Activated CD8-positive, alpha-beta memory T cell treated with anti-CD3 and anti-CD28 coated beads, Interleukin-2, amount 50 U/mL, for 24 hours (primary cell): Measurements from ENCODE around the gene DACH2.
"Not testable (repeated sequence)": the region's sequence is repeated elsewhere in the genome, so short reads cannot be mapped to it uniquely, and the experiment has no call there.

ENCODE experiments used
- DNase-seq: peaks from one replicate; pipeline ENCODE4 v3.0.0-alpha.2; 2020; ENCODE audit errors: extremely low read depth

DACH2 gene

DNA sequence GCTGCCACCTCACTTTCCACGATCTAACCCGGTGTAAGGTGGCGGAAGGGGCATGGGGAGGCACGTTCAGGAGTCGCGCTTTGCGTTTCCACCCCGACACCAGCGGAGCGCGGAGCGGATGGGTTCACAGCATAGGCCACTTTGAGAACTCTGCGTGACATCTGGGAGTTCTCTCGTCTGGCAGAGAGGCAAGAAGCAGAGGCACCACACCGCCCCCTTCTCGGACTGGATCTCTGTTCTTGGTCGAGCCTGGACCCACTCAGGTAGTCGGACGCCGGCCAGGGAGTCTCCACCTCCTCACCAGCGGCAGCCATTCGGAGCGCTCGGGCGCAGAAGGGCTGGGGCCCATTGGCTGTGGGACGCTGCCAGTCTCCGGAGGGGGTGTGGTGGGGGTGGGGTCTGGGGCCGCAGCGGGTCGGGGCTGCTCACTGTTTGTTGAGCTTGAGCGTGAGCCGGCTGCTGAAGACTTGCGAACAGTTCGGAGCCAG is at the start of gene DACH2:
Gene DACH2, plus strand, starts transcription at position 428 of the 488 bp plus-strand sequence.
- DNase-seq: no peak

DNA sequence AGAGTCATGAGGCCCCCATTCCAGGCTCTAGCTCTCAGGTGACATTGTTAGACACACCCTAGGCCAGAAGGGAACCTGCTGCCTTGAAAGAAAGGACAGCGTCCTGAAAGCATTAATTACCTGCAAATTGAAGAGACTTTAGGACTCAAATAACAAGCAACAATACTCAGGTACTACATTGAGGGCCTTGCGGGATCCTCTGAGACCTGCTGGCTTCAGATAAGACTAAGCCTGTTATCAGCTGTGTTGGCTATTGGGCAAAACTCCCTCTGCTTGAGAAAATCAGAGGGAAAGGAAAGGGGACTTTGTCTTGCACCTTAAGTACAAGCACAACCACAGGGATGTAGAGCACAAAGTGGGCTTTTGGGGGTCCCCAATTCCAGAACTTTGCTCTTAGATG is 45.9 kb upstream of the DACH2 start:
- no peak for DNase-seq

DNA sequence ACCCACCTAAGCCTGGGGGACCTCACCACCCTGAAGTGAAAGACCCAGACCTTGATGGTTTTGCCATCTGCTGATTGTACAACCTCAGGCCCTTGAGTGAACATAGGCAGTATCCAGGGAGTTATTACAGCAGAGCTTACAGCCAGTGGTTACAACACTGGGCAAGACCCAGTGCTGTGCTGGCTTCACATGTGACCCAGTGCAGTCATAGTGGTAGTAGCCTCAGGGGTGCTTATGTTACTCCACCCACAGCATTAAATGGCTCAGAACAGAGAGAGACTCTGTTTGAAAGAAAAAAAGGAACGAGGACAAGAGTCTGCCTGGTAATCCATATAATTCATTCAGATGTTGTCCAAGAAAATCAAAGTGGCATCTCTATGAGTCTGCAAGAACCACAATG is 45.2 kb upstream of the DACH2 start:
- DNase-seq: no peak

DNA sequence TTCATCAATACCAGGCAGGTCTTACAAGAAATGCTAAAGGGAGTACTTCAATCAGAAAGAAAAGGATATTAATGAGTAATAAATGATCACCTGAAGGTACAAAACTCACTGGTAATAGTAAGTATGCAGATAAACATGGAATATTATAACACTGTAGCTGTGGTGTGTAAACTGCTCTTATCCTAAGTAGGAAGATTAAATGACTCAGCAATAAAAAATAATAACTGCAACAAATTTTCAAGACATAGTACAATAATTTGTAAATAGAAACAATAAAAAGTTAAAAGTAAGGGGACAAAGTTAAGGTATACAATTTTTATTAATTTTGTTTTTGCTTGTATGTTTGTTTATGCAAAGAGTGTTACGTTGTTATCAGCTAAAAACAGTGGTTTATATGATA is 43.7 kb upstream of the DACH2 start:
- no peak for DNase-seq

DNA sequence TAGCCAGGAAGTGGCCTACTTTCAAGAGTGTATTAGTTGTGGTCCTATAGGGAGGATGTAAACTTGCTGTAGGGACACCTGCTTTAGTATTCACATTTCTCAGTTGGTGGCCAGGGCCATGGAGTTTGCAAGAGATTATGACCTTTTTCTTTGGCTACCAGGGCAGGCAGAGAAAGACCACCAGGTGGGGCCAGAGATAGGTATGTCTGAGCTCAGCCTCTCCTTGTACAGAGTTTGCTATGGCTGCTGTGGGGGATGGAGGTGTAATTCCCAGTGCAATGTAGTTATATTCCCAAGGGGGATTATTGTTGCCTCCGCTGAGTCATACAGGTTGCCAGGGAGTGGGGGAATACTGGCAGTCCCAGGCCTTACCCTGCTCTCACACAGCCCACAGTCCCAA is 26.3 kb upstream of the DACH2 start:
- DNase-seq: no peak

DNA sequence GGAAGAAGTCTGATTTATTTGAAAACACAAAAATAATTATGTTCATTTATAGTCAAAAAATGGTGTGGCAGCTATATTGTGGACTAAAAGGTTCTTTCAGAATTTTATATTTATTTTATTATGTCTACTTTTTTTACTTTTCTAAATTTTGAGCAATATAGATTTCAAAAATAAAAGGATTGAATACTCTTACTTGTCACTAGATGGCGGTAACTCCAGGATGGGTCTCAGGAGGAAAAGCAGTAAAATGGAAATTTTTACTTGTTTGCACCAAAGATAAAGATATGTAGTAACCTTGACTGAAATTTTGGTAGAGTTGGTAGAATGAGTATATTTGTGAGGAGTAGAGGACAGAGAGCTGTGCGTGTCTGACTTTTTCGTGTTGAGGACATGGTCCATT is 14.5 kb upstream of the DACH2 start:
- DNase-seq: no peak

DNA sequence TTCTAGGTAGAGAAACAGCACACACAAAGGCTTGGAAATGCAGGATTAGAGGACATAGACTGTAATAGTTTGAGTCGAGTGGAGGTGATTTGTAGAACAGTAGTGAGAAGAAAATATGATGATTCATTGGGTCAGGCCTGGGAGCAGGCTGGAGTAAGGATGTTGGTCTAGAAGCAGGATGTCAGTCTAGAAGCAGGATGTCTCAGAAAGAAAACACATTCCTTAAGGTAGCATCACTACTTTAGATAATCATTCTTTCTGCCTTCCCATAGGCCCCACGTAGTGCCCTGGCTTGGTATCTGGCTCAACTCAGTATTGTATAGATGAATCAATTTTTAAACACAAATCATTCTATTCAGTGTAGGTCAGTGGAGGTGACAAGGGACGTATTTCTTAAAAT is 11.2 kb upstream of the DACH2 start:
- DNase-seq: no peak

DNA sequence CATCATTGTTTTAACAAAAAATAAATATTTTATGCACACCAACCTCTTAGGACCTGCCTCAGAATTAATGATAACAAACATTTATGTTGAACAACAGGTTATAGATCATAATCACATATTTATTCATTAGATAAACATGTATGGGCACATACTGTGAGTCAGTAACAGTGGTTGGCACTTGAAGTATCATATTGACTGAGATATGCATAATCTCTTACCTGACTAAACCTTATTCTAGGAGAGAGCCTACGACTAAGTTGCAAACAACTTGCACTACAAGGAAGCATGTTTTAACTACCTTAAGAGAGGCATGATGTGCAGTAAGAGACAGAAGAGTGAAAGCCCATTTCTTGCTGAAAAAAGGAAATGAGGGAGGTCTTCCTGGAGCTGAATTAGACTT is 6.5 kb upstream of the DACH2 start:
- no peak for DNase-seq

DNA sequence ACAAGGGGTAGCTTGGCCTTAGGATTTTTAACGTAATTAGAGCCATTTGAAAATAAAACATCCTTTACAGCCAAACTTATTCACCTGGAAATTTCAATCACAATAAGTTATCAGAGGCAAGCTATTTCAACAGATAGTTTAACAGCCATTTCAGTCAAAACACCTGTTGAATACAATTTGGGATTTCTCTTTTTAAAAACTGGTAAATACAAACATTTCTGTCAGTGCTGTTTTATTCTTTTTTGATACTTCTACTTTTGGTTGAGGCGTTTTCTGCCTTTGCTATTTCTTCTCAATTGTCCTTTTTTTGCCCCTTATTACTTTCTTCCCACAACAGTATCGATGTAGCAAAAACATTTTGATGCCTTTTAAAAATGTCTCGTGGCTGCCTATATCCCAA is 2.1 kb upstream of the DACH2 start:
- no peak for DNase-seq

DNA sequence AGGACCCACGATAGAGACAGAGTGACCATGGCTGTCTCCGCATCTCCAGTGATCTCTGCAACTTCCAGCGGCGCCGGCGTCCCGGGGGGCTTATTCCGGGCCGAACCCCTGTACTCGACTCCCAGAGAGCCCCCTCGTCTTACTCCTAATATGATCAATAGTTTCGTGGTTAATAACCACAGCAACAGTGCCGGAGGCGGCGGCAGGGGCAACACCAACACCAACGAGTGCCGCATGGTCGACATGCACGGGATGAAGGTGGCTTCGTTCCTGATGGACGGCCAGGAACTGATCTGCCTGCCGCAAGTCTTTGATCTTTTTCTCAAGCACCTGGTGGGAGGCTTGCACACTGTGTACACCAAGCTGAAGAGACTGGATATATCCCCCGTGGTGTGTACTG is 343 bp downstream of the DACH2 start:
- no peak for DNase-seq

DNA sequence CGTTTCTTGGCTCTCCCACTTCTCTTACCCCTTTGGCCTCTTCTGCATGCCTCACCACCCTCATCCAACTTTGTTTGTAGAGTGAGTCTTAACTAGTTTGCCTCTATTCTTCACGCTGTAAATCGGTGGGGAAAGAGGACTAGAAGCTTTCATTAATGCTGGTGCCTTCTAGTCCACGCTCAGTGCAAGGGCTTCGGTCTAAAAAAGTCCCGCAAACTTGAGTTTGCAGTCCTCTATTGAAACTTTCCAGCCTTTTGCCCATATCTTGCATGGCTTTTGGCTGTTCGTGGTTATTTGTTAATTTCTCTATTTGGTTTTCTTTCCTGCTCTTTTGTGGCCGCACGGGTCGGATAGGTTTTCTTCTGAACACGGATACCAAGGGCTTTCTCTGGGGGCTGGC is 868 bp downstream of the DACH2 start:
- DNase-seq: no peak

DNA sequence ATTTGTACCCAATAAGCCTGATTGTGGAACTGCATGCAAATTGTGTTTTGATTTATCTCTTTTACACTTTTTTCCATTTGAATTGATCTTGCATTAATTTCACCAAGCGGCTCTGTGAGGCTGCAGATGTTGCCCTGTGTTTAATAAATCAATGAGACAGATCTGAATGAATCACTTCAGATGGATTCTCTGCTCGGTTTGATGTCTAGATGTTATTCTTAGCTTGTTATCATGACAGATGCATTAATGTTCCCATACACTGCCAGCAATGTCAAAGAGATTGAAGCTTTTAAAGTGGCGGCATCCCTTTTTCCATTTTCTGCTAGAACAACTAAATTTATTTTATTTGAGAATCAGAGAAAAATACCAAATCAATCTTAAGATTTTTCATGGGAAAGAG is 6.3 kb downstream of the DACH2 start:
- DNase-seq: no peak

DNA sequence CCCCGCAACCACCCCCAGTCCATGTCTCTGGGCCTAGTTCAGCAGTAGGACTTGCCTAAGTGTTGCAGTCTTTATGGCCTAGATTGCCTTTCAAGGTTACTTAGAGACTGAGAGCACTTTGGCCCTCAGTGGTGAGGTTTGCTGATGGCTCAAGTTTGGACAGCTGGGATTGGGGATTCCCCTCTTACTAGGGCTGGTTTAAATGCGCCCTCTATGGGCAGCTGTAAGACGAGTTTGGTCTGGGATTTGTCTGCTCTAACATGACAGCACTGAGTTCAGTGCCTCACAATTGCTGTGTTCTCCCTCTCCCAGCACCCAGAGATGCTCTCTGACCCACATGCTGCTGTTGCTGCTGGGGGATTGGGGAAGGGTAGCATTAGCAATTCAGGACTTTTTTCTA is 23.1 kb downstream of the DACH2 start:
- DNase-seq: no peak

DNA sequence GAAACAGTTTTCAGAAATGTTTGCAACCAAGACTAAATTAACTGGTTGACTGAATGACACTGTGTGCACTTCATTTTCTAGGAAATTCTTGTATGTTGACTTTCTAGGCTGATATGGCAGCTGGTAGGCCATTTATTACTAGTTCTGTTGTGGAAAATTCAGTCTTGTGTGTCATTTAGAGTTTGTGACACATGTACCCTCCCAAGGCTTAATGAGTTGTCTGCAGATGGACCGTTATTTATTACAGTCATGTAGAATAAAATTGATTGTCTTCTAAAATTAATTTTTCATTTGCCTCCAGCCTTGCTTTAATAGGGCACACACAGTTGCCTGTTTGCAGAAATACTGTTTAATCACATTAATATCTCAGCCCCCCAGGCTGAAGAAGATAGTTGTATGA is 30.7 kb downstream of the DACH2 start:
- no peak for DNase-seq

DNA sequence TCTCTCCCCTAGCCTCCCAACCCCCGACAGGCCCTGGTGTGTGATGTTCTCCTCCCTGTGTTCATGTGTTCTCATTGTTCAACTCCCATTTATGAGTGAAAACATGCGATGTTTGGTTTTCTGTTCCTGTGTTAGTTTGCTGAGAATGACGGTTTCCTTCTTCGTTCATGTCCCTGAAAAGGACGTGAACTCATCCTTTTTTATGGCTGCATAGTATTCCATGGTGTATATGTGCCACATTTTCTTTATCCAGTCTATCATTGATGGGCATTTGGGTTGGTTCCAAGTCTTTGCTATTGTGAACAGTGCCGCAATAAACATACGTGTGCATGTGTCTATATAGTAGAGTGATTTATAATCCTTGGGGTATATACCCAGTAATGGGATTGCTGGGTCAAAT is 33.1 kb downstream of the DACH2 start:
- not testable (repeated sequence) for DNase-seq

DNA sequence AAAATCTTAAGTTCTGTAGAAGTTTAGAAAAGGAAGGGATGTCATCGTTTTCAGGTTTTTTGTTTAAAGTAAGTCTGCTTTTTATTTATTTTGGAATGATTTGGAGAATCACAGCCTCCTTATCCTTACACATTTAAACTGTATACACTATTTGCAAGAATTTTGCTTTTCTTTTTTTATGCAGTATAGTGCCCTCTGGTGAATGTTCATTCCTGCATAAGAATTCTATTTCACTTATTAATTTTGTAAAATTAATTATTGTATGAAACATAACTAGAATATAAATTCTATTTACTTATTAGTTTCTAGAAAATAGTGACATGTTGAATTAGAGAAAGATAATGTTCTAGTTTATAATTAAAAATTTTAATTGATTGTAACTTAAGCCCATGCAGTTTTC is 44.6 kb downstream of the DACH2 start:
- no peak for DNase-seq

DNA sequence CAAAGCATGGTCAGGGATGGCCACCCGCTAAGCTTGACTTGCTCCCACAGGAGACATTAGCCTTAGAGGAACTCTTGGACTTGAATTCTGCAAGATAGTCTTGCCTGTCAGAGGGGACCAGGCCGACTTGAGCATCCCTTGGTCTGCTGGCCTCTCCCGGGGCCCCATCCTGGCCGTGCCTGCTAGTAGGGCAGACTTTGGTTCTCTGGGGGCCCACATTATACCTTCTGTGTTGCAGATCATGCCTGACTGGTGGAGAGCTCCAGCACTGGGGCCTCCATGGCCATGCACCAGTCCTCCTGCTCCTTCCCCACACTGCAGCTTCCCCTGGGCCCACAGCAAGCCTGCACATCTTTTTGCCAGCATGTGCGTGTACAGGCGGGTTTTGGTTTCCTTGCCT is 46.5 kb downstream of the DACH2 start:
- no peak for DNase-seq

DNA sequence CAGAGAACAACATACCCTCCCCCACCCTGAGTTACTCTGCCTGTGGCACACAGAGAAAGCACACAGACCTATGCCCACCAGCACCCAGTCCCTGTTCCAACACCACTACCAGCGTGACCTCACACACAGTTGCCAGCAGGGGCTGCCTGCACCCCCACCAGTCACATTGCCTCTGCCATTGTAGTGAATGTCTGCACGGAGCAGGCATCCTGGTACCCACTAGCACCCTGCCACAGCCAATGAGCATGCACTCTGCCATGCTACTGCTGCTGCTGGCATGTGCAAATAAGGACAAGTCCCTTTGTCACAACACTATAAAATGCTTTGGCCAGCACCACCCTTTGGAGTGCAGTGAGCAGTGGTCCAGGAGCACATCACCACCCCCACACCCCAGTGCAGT is 47.1 kb downstream of the DACH2 start:
- no peak for DNase-seq

DNA sequence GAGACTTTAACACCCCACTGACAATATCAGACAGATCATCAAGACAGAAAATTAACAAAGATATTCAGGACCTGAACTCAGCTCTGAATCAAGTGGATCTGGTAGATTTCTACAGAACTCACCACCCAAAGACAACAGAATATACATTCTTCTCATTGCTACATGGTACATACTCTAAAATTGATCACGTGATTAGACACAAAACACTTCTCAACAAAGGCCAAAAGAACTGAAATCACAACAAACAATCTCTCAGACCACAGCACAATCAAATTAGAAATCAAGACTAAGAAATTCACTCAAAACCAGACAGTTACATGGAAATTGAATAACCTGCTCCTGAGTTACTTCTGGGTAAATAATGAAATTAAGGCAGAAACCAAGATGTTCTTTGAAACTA is 49.6 kb downstream of the DACH2 start:
- DNase-seq: no peak

DNA sequence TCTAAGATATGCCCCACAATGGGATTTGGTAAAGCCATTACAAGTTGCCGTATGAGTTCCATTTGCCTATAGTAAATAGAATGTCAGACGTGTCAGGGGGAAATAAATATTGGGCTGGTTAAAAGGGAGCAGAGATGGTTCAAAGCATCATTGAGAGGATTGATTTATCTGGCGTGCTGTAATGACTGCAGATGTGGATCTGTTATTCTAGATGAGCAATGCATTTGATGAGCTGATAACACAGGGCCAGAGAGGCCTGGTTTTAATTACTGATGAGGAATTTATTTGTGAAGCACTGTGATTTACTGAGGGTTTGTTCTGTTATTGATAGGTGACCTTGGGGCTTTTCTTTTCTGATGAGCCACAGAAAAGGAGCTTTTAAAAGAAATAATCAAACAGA is 62.5 kb downstream of the DACH2 start:
- DNase-seq: no peak

DNA sequence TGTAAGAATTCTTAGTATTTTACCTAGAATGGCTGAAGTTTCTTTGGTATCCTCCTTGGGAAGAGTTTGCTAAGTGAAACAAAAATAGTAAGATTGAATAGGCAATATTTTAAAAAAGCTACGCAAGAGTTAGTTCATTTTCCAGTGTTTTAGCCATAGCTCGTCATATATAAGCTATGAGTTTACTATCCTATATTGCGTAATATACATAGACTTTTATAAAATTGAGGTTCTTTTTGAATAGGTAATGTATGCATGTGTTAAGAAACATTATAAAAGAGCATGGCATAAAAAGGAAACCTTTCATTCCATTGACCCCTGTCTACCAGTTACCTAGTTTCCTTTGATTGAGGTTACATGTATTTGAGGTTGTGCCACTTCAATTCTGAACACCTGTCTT is 67.0 kb downstream of the DACH2 start:
- DNase-seq: no peak

DNA sequence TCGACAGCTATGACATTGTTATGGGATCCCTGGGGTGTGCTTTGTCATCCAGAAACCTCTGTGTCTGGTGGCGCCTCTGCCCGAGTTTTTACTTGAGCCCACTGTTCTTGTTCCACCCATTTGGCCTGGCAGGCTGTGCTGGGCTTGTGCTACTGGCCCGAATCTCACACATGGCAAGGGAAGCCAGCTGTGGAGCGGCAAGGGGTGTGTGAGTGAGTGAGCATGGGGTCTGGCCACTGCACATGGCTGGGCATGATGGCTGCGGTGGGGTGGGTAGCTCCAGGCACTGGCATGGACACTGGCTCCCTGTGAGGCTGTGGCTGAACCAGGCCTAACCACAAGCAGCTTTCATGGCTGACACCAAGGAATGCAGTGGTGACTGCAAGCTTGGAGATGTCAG is 89.2 kb downstream of the DACH2 start:
- no peak for DNase-seq

DNA sequence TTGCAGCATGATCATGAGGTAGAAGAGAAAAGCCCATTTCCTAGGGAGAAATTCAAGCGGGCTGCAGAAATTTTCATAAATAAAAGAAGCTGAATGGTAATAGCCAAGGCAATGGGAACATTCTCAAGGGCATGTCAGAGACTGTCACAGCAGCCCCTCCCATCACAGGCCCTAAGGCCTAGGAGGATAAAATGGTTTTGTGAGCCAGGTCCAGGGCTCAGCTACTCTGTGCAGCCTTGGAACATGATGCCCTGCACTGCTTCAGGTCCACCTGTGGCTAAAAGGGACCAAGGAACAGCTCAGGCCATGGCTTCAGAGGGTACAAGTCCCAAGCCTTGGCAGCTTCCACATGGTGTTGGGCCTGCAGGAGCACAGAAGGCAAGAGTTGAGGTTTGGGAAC is 93.3 kb downstream of the DACH2 start:
- DNase-seq: no peak

DNA sequence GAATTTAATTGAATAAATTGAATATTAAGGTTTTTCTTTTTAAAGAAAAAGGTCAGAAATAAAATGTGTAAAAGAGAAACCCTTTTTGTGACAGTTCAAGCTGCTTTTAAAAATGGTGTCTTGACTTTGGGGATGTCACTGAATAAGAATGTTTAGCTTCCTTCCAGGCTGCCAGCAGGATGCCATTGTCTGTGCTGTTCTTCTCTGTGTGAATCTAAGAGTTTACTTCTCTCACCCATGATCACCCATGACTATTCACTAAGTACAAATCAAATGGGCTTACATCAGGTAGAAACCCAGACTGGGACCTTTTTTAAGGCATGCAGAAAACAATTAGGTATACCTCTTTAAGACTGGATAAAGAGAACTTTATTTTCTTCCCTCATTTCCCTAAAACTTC is 115.3 kb downstream of the DACH2 start:
- DNase-seq: no peak

DNA sequence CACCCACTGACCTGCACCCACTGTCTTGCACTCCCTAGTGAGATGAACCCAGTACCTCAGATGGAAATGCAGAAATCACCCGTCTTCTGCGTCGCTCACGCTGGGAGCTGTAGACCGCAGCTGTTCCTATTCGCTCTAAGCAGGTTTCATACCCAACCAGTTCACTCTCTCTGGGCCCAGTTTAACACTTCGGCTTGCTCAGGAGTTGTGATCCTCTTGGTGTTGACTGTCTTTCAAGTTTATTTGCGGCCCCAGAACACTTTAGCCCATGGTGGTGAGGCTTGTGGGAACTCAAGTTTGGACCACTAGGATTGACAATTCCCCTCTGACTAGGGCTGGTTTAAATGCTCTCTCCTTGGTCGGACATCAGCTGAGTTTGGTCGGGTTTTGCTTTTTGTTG is 147.0 kb downstream of the DACH2 start:
- DNase-seq: no peak
